Chondrocyte (in vitro differentiated cells): ENCODE measurements around the gene CNKSR3. TPM values are rescaled to one million over a fixed set of nuclear protein-coding genes. Genes with fewer than 3 reads are reported as not detected.

Experiments used
- DNase-seq: peaks from one replicate; pipeline ENCODE4 v3.0.0; 2021; ENCODE audit warnings: mixed read lengths, low spot score
- H3K27ac Mint-ChIP-seq: one replicate; pipeline ENCODE4 v1.8.0; 2021; ENCODE audit warnings: mild to moderate bottlenecking, moderate library complexity, mixed read lengths; ENCODE audit not compliant: unreplicated experiment
- H3K27me3 Mint-ChIP-seq: 2 replicates; pipeline ENCODE4 v1.8.0; 2021; ENCODE audit warnings: low read depth, mixed read lengths
- H3K36me3 Mint-ChIP-seq: 2 replicates; pipeline ENCODE4 v1.8.0; 2021; ENCODE audit warnings: low read depth, mixed read lengths
- H3K4me1 Mint-ChIP-seq: 2 replicates; pipeline ENCODE4 v1.8.0; 2021; ENCODE audit warnings: low read depth, mild to moderate bottlenecking, mixed read lengths
- H3K4me3 Mint-ChIP-seq: one replicate; pipeline ENCODE4 v1.8.0; 2021; ENCODE audit warnings: mild to moderate bottlenecking, moderate library complexity, mixed read lengths; ENCODE audit not compliant: unreplicated experiment
- H3K9me3 Mint-ChIP-seq: 2 replicates; pipeline ENCODE4 v1.8.0; 2021; ENCODE audit warnings: low read depth, mixed read lengths
- CTCF ChIP-seq: fragments of 200-600 bp; sonication (generic); IDR thresholded peaks from 2 replicates; pipeline ENCODE4 v1.5.0; 2021; ENCODE audit warnings: antibody characterized with exemption, mild to moderate bottlenecking, moderate library complexity
- total RNA-seq: library from RNA; stranded (reverse); gene quantifications from 3 replicates; pipeline ENCODE4 v1.2.1, GENCODE V29; 2021

Gene CNKSR3
- total RNA-seq, 1 donor from 2014 or later = 14.2 TPM

- DNase-seq = no peak
- Mint-ChIP-seq H3K9me3 (no peaks in the 10 kb centered on the region), H3K27me3 (no peaks in the 10 kb centered on the region), H3K4me3 (peak overlapping the region; percentile 53), H3K36me3 (peaks cover 15% of the 10 kb centered on the region), H3K4me1 (peaks cover 48% of the 10 kb centered on the region), H3K27ac (peak overlapping the region; percentile 95)
- TF ChIP-seq CTCF = no peak
These were observed 99.8 kb downstream of the CNKSR3 start for GRCh38 chr6:154410619-154411072.

- H3K27ac Mint-ChIP-seq = peak overlapping the region; percentile 30
These were observed 101.5 kb downstream of the CNKSR3 start for GRCh38 chr6:154408891-154409500.

GRCh38 chr6:154407440-154407839 is 103.0 kb downstream of the CNKSR3 start:
- H3K4me1 Mint-ChIP-seq = peaks cover 67% of the 10 kb centered on the region

More at GRCh38 chr6:154408891-154409500, 101.5 kb downstream of the CNKSR3 start:
- H3K27me3 Mint-ChIP-seq = no peaks in the 10 kb centered on the region
- DNase-seq = no peak
- peaks cover 11% of the 10 kb centered on the region for H3K36me3 Mint-ChIP-seq
- no peak overlapping the region for H3K4me3 Mint-ChIP-seq
- H3K4me1 Mint-ChIP-seq = peaks cover 62% of the 10 kb centered on the region
- peak; percentile 80 for TF ChIP-seq CTCF
- no peaks in the 10 kb centered on the region for H3K9me3 Mint-ChIP-seq

GRCh38 chr6:154406869-154407268 is 103.6 kb downstream of the CNKSR3 start:
- Mint-ChIP-seq H3K4me1 (peaks cover 66% of the 10 kb centered on the region), H3K27me3 (no peaks in the 10 kb centered on the region), H3K4me3 (no peak overlapping the region), H3K27ac (no peak overlapping the region), H3K9me3 (no peaks in the 10 kb centered on the region), H3K36me3 (peaks cover 11% of the 10 kb centered on the region)
- no peak for DNase-seq
- no peak for TF ChIP-seq CTCF

More at GRCh38 chr6:154407440-154407839, 103.0 kb downstream of the CNKSR3 start:
- H3K27me3 Mint-ChIP-seq = no peaks in the 10 kb centered on the region
- H3K27ac Mint-ChIP-seq = no peak overlapping the region
- no peaks in the 10 kb centered on the region for H3K9me3 Mint-ChIP-seq
- no peak for TF ChIP-seq CTCF
- H3K4me3 Mint-ChIP-seq = no peak overlapping the region
- no peak for DNase-seq
- peaks cover 11% of the 10 kb centered on the region for H3K36me3 Mint-ChIP-seq

GRCh38 chr6:154406301-154406700 is 104.2 kb downstream of the CNKSR3 start:
- Mint-ChIP-seq H3K27me3 (no peaks in the 10 kb centered on the region), H3K36me3 (peaks cover 15% of the 10 kb centered on the region), H3K27ac (no peak overlapping the region), H3K9me3 (no peaks in the 10 kb centered on the region), H3K4me1 (peaks cover 66% of the 10 kb centered on the region), H3K4me3 (no peak overlapping the region)
- DNase-seq = no peak
- TF ChIP-seq CTCF = no peak
